H9 (cell line): ENCODE measurements around the gene NEK4. TPM values are rescaled to one million over a fixed set of nuclear protein-coding genes. Genes with fewer than 3 reads are reported as not detected.

Experiments
- DNase-seq: peaks from one replicate; pipeline ENCODE4 v3.0.0-alpha.2; 2017
- H2AFZ ChIP-seq: one replicate; pipeline ENCODE4 v1.6.1; 2013; ENCODE audit warnings: mild to moderate bottlenecking, low read length, control low read depth, moderate library complexity
- H2AK5ac ChIP-seq: 2 replicates; pipeline ENCODE4 v1.6.1; 2013; ENCODE audit warnings: low read length, control low read depth, mixed read lengths; ENCODE audit not compliant: insufficient read length
- H2BK120ac ChIP-seq: one replicate; pipeline ENCODE4 v1.6.1; 2013; ENCODE audit warnings: low read depth, mild to moderate bottlenecking, low read length, control low read depth, inconsistent platforms; ENCODE audit not compliant: poor library complexity, severe bottlenecking
- H2BK12ac ChIP-seq: 2 replicates; pipeline ENCODE4 v1.6.1; 2013; ENCODE audit warnings: low read length, control low read depth, mixed read lengths, low read depth; ENCODE audit not compliant: insufficient read length
- H2BK15ac ChIP-seq: 2 replicates; pipeline ENCODE4 v1.6.1; 2013; ENCODE audit warnings: low read depth, low read length, control low read depth
- H2BK20ac ChIP-seq: one replicate; pipeline ENCODE4 v1.6.1; 2013; ENCODE audit warnings: low read depth, mild to moderate bottlenecking, low read length, control low read depth, inconsistent platforms; ENCODE audit not compliant: poor library complexity, severe bottlenecking
- H2BK5ac ChIP-seq: 2 replicates; pipeline ENCODE4 v1.6.1; 2013; ENCODE audit warnings: low read length, control low read depth, mixed read lengths; ENCODE audit not compliant: insufficient read length
- H3K14ac ChIP-seq: 2 replicates; pipeline ENCODE4 v1.6.1; 2013; ENCODE audit warnings: low read length, control low read depth; ENCODE audit not compliant: insufficient read depth
- H3K18ac ChIP-seq: 2 replicates; pipeline ENCODE4 v1.6.1; 2013; ENCODE audit warnings: low read depth, mild to moderate bottlenecking, mixed read lengths, low read length, control low read depth; ENCODE audit not compliant: insufficient read length
- H3K23ac ChIP-seq: 2 replicates; pipeline ENCODE4 v1.6.1; 2013; ENCODE audit warnings: low read length, control low read depth, mixed read lengths, low read depth; ENCODE audit not compliant: insufficient read length
- H3K23me2 ChIP-seq: 2 replicates; pipeline ENCODE4 v1.6.1; 2013; ENCODE audit warnings: low read depth, mild to moderate bottlenecking, mixed read lengths, low read length, control low read depth; ENCODE audit not compliant: insufficient read length, poor library complexity, severe bottlenecking
- H3K27ac ChIP-seq: 2 replicates; pipeline ENCODE4 v1.5.1; 2013; ENCODE audit warnings: low read length, control low read depth, mixed read lengths, low read depth; ENCODE audit not compliant: insufficient read length
- H3K27me3 ChIP-seq: 2 replicates; pipeline ENCODE4 v1.6.1; 2013; ENCODE audit warnings: low read length, control low read depth, inconsistent platforms; ENCODE audit not compliant: insufficient read depth
- H3K4ac ChIP-seq: 2 replicates; pipeline ENCODE4 v1.6.1; 2013; ENCODE audit warnings: low read depth, mild to moderate bottlenecking, control low read depth, inconsistent platforms, low read length, moderate library complexity
- H3K4me1 ChIP-seq: 2 replicates; pipeline ENCODE4 v1.6.1; 2013; ENCODE audit warnings: low read length, control low read depth, inconsistent platforms; ENCODE audit not compliant: insufficient read depth
- H3K4me2 ChIP-seq: 2 replicates; pipeline ENCODE4 v1.6.1; 2013; ENCODE audit warnings: low read length, control low read depth, mixed read lengths; ENCODE audit not compliant: insufficient read length, insufficient read depth
- H3K56ac ChIP-seq: 2 replicates; pipeline ENCODE4 v1.6.1; 2013; ENCODE audit warnings: low read depth, mild to moderate bottlenecking, mixed read lengths, low read length, control low read depth; ENCODE audit not compliant: insufficient read length
- H3K79me1 ChIP-seq: 2 replicates; pipeline ENCODE4 v1.6.1; 2013; ENCODE audit warnings: low read depth, mild to moderate bottlenecking, moderate library complexity, low read length, control low read depth, inconsistent platforms; ENCODE audit not compliant: insufficient read depth, poor library complexity, severe bottlenecking
- H3K79me2 ChIP-seq: 2 replicates; pipeline ENCODE4 v1.6.1; 2013; ENCODE audit warnings: low read length, control low read depth, inconsistent platforms; ENCODE audit not compliant: insufficient read depth
- H3K9ac ChIP-seq: 2 replicates; pipeline ENCODE4 v1.6.1; 2013; ENCODE audit warnings: low read length, control low read depth, mixed read lengths; ENCODE audit not compliant: insufficient read length; ENCODE audit errors: extremely low read depth
- H3K9me3 ChIP-seq: one replicate; pipeline ENCODE4 v1.6.1; 2013; ENCODE audit warnings: low read depth, low read length, inconsistent platforms; ENCODE audit not compliant: control insufficient read depth
- H3T11ph ChIP-seq: one replicate; pipeline ENCODE4 v1.6.1; 2013; ENCODE audit warnings: mild to moderate bottlenecking, low read length, control low read depth, inconsistent platforms
- H4K20me1 ChIP-seq: one replicate; pipeline ENCODE4 v1.6.1; 2013; ENCODE audit not compliant: control insufficient read depth, insufficient read length, insufficient read depth
- H4K5ac ChIP-seq: 2 replicates; pipeline ENCODE4 v1.6.1; 2013; ENCODE audit warnings: low read depth, mild to moderate bottlenecking, mixed read lengths, low read length, control low read depth; ENCODE audit not compliant: insufficient read length
- H4K8ac ChIP-seq: replicated peaks from 2 replicates; pipeline ENCODE4 v1.6.1; 2013; ENCODE audit warnings: low read length, control low read depth, mixed read lengths, low read depth; ENCODE audit not compliant: insufficient read length
- H4K91ac ChIP-seq: 2 replicates; pipeline ENCODE4 v1.6.1; 2013; ENCODE audit warnings: low read depth, mild to moderate bottlenecking, moderate library complexity, mixed read lengths, low read length, control low read depth; ENCODE audit not compliant: insufficient read length
- H3K27ac Mint-ChIP-seq, 3 experiments: 2 replicates in 2 of 3; 3 replicates in 1 of 3; pipeline ENCODE4 v1.8.0; 2020 to 2021; ENCODE audit warnings: mixed read lengths in 3 of 3, mild to moderate bottlenecking in 1 of 3, moderate library complexity in 1 of 3
- H3K27me3 Mint-ChIP-seq: 2 replicates; pipeline ENCODE4 v1.8.0; 2021; ENCODE audit warnings: low read depth, mild to moderate bottlenecking, moderate library complexity, mixed read lengths
- H3K36me3 Mint-ChIP-seq, 3 experiments: 2 replicates in 2 of 3; 3 replicates in 1 of 3; pipeline ENCODE4 v1.8.0; 2020 to 2021; ENCODE audit warnings: low read depth in 3 of 3, mixed read lengths in 3 of 3; ENCODE audit not compliant: insufficient read depth in 1 of 3
- H3K4me1 Mint-ChIP-seq, 2 experiments: 2 replicates each; pipeline ENCODE4 v1.8.0; 2020; ENCODE audit warnings: mixed read lengths in 2 of 2
- H3K4me3 Mint-ChIP-seq, 2 experiments: 2 replicates in 1 of 2; 3 replicates in 1 of 2; pipeline ENCODE4 v1.8.0; 2020 to 2021; ENCODE audit warnings: mild to moderate bottlenecking in 2 of 2, mixed read lengths in 2 of 2, moderate library complexity in 1 of 2
- H3K9me3 Mint-ChIP-seq, 2 experiments: 2 replicates in 1 of 2; 3 replicates in 1 of 2; pipeline ENCODE4 v1.8.0; 2020; ENCODE audit warnings: mild to moderate bottlenecking in 2 of 2, mixed read lengths in 2 of 2, moderate library complexity in 1 of 2
- whole genome bisulfite sequencing: extraction: QIAGEN DNeasy Blood & Tissue Kit; methylation state at CpG from one replicate; pipeline ENCODE4 v1.1.7; 2013; ENCODE audit warnings: missing lambda C conversion rate, low lambda C conversion rate, mixed read lengths; ENCODE audit not compliant: insufficient read length; ENCODE audit errors: extremely low coverage; 5-methylcytosine and 5-hydroxymethylcytosine counted together
- total RNA-seq: library from RNA; stranded (reverse); gene quantifications from 2 replicates; pipeline ENCODE4 v1.2.1, GENCODE V29; 2021
- TF ChIP-seq, protein P1 (sequence below): fragments of 200-600 bp; sonication (generic); conservative IDR thresholded peaks from 3 replicates; pipeline ENCODE4 v1.8.0; 2021; ENCODE audit warnings: antibody characterized with exemption, mild to moderate bottlenecking

Gene NEK4
- total RNA-seq, 1 experiment from 2014 or later, result 36.0 TPM

DNA sequence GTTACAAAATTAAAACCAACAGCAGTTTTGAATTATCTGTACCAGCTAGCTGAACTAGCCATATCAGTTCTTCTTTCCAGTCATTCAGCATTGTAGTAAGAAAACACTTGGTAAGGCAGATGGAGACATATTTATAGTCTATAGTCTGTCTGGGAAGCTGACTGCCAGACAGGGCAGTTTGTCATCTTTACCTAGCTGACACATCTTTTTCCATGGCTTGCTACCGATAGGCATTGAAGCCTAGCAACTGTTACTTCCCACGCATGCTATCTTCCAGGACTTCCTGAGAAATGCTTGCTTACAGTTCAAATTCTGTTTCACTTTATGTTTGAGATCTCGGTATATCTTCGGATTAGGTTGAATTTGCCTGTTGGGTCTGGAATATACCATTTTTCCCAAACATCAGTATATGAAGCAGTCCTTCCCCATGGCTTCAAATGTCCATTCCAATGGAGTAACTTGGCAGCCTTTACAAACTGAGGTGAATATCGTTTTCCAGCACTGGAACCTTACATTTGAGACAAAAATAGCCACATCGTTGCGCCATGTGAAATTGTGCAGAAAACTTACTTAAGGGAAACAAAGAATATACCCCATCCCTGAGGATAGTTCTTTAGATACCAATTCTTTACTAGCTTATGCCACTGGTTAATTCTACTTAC is 76.1 kb downstream of the NEK4 start:
- Histone ChIP-seq H3K27me3 (no peaks in the 10 kb centered on the region), H3K23me2 (no peaks in the 10 kb centered on the region), H3K23ac (no peak overlapping the region), H4K8ac (no peak overlapping the region), H2AFZ (no peak overlapping the region), H2BK12ac (no peak overlapping the region), H3K56ac (no peak overlapping the region), H2AK5ac (no peak overlapping the region), H3T11ph (no peak overlapping the region), H3K79me2 (no peaks in the 10 kb centered on the region), H3K4ac (no peak overlapping the region), H4K5ac (no peak overlapping the region), H3K4me1 (no peaks in the 10 kb centered on the region), H2BK15ac (no peak overlapping the region), H2BK20ac (no peak overlapping the region), H4K20me1 (no peaks in the 10 kb centered on the region), H4K91ac (no peak overlapping the region), H3K9me3 (no peaks in the 10 kb centered on the region), H3K14ac (no peak overlapping the region), H3K18ac (no peak overlapping the region), H3K79me1 (no peaks in the 10 kb centered on the region), H3K9ac (no peak overlapping the region), H3K27ac (no peak overlapping the region), H3K4me2 (no peak overlapping the region), H2BK5ac (no peak overlapping the region), H2BK120ac (no peak overlapping the region)
- DNase-seq, result no peak
- peaks cover 46 to 84% (median 74%) of the 10 kb centered on the region in 3 experiments; a peak in 6 of 7 replicates for H3K36me3 Mint-ChIP-seq
- H3K4me3 Mint-ChIP-seq, result no peak overlapping the region
- H3K9me3 Mint-ChIP-seq, result no peaks in the 10 kb centered on the region
- 0 out of 4 replicates have a peak, but pooled peaks cover 0 to 2% of the 10 kb centered on the region in 2 experiments for H3K4me1 Mint-ChIP-seq
- TF ChIP-seq, protein P1, sequence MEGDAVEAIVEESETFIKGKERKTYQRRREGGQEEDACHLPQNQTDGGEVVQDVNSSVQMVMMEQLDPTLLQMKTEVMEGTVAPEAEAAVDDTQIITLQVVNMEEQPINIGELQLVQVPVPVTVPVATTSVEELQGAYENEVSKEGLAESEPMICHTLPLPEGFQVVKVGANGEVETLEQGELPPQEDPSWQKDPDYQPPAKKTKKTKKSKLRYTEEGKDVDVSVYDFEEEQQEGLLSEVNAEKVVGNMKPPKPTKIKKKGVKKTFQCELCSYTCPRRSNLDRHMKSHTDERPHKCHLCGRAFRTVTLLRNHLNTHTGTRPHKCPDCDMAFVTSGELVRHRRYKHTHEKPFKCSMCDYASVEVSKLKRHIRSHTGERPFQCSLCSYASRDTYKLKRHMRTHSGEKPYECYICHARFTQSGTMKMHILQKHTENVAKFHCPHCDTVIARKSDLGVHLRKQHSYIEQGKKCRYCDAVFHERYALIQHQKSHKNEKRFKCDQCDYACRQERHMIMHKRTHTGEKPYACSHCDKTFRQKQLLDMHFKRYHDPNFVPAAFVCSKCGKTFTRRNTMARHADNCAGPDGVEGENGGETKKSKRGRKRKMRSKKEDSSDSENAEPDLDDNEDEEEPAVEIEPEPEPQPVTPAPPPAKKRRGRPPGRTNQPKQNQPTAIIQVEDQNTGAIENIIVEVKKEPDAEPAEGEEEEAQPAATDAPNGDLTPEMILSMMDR, result no peak
- no peaks in the 10 kb centered on the region for H3K27me3 Mint-ChIP-seq
- no CpG with 5 or more reads among the region's 7 CpGs for WGBS
- H3K27ac Mint-ChIP-seq, result no peak overlapping the region
